ENCODE measurements around the gene TNPO2. TPM values are rescaled to one million over a fixed set of nuclear protein-coding genes. Genes with fewer than 3 reads are reported as not detected.
A peak's percentile ranks its signal among the peaks of the same experiment; 100 is the strongest.
"Not testable (repeated sequence)": the region's sequence is repeated elsewhere in the genome, so short reads cannot be mapped to it uniquely, and the experiment has no call there.

The TNPO2 gene
- total RNA-seq, 2 donors from 2014 or later = 106 to 113 TPM

GRCh38 chr19:12727745-12728433, 4.2 kb upstream of the TNPO2 start:
- 96 to 98% methylated on average over 9 of the region's 9 CpGs for WGBS, 2 experiments (ENCODE audit: insufficient coverage in 1 of 2, insufficient read length in 1 of 2)
- no peak overlapping the region for H3K4me3 ChIP-seq (ENCODE audit: low read length)
- no peaks in the 10 kb centered on the region for H3K4me1 ChIP-seq (ENCODE audit: control insufficient read depth, insufficient read depth, low read length)
- no peak for TF ChIP-seq CTCF (conservative IDR thresholded peaks at IDR 0.05)
- Mint-ChIP-seq H3K27ac (no peak overlapping the region), H3K36me3 (ENCODE audit: low read depth) (peaks cover 32% of the 10 kb centered on the region), H3K4me1 (peaks cover 8% of the 10 kb centered on the region), H3K4me3 (no peak overlapping the region), H3K27me3 (ENCODE audit: insufficient read depth) (no peaks in the 10 kb centered on the region), H3K9me3 (no peaks in the 10 kb centered on the region)
- no peak overlapping the region for H3K9ac ChIP-seq (ENCODE audit: extremely low read depth, low read length, poor library complexity, severe bottlenecking)
- H3K27ac ChIP-seq (ENCODE audit: low read depth, low read length) = no peak overlapping the region
- DNase-seq = no peak
- H3K36me3 ChIP-seq (ENCODE audit: control insufficient read depth, insufficient read depth, low read length) = peaks cover 33% of the 10 kb centered on the region
- H3K27me3 ChIP-seq (ENCODE audit: control insufficient read depth, insufficient read depth, low read length, poor library complexity, severe bottlenecking) = no peaks in the 10 kb centered on the region
- H3K9me3 ChIP-seq (ENCODE audit: control insufficient read depth, low read length) = no peaks in the 10 kb centered on the region

GRCh38 chr19:12726988-12727316, 3.2 kb upstream of the TNPO2 start:
- Mint-ChIP-seq H3K4me1 (peaks cover 5% of the 10 kb centered on the region), H3K4me3 (no peak overlapping the region), H3K27me3 (ENCODE audit: insufficient read depth) (no peaks in the 10 kb centered on the region), H3K9me3 (no peaks in the 10 kb centered on the region), H3K36me3 (ENCODE audit: low read depth) (peaks cover 28% of the 10 kb centered on the region), H3K27ac (no peak overlapping the region)
- no peak overlapping the region for H3K4me3 ChIP-seq (ENCODE audit: low read length)
- peaks cover 28% of the 10 kb centered on the region for H3K36me3 ChIP-seq (ENCODE audit: control insufficient read depth, insufficient read depth, low read length)
- H3K9me3 ChIP-seq (ENCODE audit: control insufficient read depth, low read length) = no peaks in the 10 kb centered on the region
- peak; percentile 47 for DNase-seq
- TF ChIP-seq CTCF (conservative IDR thresholded peaks at IDR 0.05) = no peak
- no peaks in the 10 kb centered on the region for H3K4me1 ChIP-seq (ENCODE audit: control insufficient read depth, insufficient read depth, low read length)
- WGBS, 2 experiments (ENCODE audit: insufficient coverage in 1 of 2, insufficient read length in 1 of 2) = 93 to 100% methylated on average over 1 to 2 of the region's 2 CpGs
- H3K9ac ChIP-seq (ENCODE audit: extremely low read depth, low read length, poor library complexity, severe bottlenecking) = no peak overlapping the region
- H3K27ac ChIP-seq (ENCODE audit: low read depth, low read length) = no peak overlapping the region
- H3K27me3 ChIP-seq (ENCODE audit: control insufficient read depth, insufficient read depth, low read length, poor library complexity, severe bottlenecking) = no peaks in the 10 kb centered on the region

GRCh38 chr19:12725612-12726011, 1.9 kb upstream of the TNPO2 start:
- peaks cover 12% of the 10 kb centered on the region for H3K4me1 Mint-ChIP-seq
- not testable (repeated sequence) for H3K9me3 ChIP-seq (ENCODE audit: control insufficient read depth, low read length); H3K4me3 Mint-ChIP-seq; H3K27ac Mint-ChIP-seq; H3K4me3 ChIP-seq (ENCODE audit: low read length); DNase-seq; H3K9me3 Mint-ChIP-seq; H3K27ac ChIP-seq (ENCODE audit: low read depth, low read length); H3K27me3 ChIP-seq (ENCODE audit: control insufficient read depth, insufficient read depth, low read length, poor library complexity, severe bottlenecking); H3K27me3 Mint-ChIP-seq (ENCODE audit: insufficient read depth); H3K9ac ChIP-seq (ENCODE audit: extremely low read depth, low read length, poor library complexity, severe bottlenecking); H3K4me1 ChIP-seq (ENCODE audit: control insufficient read depth, insufficient read depth, low read length)
- H3K36me3 Mint-ChIP-seq (ENCODE audit: low read depth) = peaks cover 25% of the 10 kb centered on the region
- 98% methylated on average over 7 to 10 of the region's 10 CpGs for WGBS, 2 experiments (ENCODE audit: insufficient coverage in 1 of 2, insufficient read length in 1 of 2)
- peaks cover 17% of the 10 kb centered on the region for H3K36me3 ChIP-seq (ENCODE audit: control insufficient read depth, insufficient read depth, low read length)

- no peaks in the 10 kb centered on the region for H3K9me3 ChIP-seq (ENCODE audit: control insufficient read depth, low read length)
- WGBS, 2 experiments (ENCODE audit: insufficient coverage in 1 of 2, insufficient read length in 1 of 2) = 0% methylated on average over 5 to 7 of the region's 7 CpGs
- no peaks in the 10 kb centered on the region for H3K27me3 ChIP-seq (ENCODE audit: control insufficient read depth, insufficient read depth, low read length, poor library complexity, severe bottlenecking)
- H3K27ac ChIP-seq (ENCODE audit: low read depth, low read length) = peak overlapping the region; percentile 92
- Mint-ChIP-seq H3K4me3 (peak overlapping the region; percentile 95), H3K4me1 (peaks cover 15% of the 10 kb centered on the region), H3K27ac (peak overlapping the region; percentile 97), H3K36me3 (ENCODE audit: low read depth) (peaks cover 25% of the 10 kb centered on the region), H3K27me3 (ENCODE audit: insufficient read depth) (no peaks in the 10 kb centered on the region), H3K9me3 (no peaks in the 10 kb centered on the region)
- no peaks in the 10 kb centered on the region for H3K4me1 ChIP-seq (ENCODE audit: control insufficient read depth, insufficient read depth, low read length)
- H3K36me3 ChIP-seq (ENCODE audit: control insufficient read depth, insufficient read depth, low read length) = peaks cover 18% of the 10 kb centered on the region
- no peak for TF ChIP-seq CTCF (conservative IDR thresholded peaks at IDR 0.05)
- H3K4me3 ChIP-seq (ENCODE audit: low read length) = peak overlapping the region; percentile 96
- peak overlapping the region; percentile 77 for H3K9ac ChIP-seq (ENCODE audit: extremely low read depth, low read length, poor library complexity, severe bottlenecking)
- peak; percentile 56 for DNase-seq
Measured at GRCh38 chr19:12723381-12723640, 421 bp downstream of the TNPO2 start.

All from endodermal cell (in vitro differentiated cells).